ENCODE results near the gene BAG1.

BAG1 gene

DNA sequence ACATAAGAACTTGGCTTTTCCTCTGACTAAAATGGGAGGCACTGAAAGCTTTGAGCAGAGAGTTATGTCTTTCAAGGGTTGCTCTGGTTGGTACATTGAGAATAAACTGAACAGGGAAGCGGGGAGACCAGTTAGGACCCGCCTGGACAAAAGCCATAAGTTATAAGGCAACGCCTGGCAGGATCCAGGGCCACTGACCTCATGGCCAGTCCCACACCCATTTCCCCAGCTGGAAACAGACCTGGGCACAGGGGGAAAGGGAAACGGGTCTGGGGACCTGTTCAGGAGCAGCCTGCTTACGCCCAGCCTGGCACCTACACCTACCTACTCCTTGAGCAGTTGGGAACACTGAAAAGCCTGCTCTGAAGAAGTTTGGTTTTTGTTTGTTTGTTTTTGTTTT, 23.2 kb downstream of the BAG1 start:
- no peak for DNase-seq

DNA sequence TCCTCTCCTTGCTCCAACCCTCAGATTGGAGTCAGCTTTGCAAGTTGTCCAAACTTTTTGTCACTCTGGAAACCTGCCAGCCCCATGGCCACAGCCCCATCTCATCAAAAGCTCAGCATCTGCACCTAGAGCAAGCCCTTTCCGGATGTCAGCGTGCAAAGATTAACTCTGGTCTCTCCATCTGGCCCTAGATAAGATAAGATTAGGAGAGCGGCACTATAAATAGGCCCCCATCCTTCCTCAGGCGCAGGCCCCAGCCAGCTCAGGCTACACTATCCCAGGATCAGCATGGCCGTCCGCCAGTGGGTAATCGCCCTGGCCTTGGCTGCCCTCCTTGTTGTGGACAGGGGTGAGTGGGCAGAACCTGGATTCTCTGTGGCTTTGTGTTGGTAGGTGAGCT, 24.6 kb downstream of the BAG1 start, which contains the start of gene SPINK4:
Gene SPINK4, plus strand, starts transcription at position 247 of the 400 bp plus-strand sequence. Its CDS starts 42 bp downstream, at position 289.
- no peak for DNase-seq

DNA sequence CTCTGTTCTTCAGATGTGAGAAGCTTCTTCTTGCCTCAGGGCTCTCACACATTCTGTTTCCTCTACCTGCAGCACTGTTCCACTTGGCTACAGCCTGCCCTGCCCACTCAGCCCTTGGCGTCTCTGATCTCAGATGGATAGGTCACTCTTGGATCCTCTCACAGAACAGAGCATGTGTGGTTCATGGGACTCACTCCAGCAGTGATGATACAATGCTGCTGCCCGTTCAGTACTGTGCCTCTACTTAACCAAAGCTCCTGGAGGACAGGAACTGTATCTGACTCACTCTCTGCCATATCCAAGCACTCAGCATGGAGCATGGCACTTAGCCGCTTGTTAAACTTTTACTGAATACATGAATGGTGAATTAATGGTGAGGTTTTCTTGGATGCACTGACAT, 27.9 kb downstream of the BAG1 start:
- DNase-seq = no peak

DNA sequence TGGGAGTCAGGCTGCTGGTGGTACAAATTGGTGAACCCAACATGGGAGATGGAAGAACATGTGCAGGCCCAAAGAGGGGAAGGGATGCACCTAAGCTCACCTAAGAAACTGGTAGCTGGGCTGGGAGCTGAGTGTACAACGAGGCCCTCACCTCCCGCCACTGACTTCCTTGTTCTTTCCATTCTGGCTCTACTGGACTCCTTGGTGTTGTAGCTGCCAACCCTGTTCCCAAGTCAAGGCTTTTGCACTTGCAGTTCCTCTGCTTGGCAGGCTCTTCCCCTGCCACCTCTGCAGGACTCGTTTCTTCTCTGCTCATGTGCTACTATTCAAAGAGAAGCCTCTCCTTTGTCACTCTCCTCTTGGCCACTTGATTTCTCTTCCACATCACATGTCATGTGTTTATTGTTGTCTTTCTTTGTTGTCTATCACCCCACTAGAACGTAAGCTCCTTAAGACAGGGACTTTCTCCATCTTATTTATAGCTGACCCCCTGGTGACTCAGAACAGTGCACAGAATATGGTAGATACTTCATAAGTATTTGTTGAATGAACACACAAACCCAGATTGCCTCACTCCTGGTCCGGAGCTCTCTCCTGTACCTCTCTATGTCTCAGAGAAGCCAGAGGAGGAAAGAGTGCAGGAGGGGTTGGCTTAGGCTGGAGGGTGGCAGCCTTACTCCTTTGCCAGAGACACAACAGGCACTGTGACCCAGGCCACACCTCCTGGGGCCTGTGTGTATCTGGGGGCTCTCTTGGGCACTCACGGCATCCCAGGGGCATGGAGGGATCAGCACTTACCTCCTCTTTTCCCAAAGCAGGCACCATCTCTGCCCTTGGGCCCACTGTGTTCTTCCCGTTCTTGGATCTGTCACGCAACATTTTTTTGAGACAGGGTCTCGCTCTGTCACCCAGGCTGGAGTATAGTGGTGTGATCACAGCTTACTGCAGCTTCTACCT, 29.7 kb downstream of the BAG1 start:
- DNase-seq = no peak

DNA sequence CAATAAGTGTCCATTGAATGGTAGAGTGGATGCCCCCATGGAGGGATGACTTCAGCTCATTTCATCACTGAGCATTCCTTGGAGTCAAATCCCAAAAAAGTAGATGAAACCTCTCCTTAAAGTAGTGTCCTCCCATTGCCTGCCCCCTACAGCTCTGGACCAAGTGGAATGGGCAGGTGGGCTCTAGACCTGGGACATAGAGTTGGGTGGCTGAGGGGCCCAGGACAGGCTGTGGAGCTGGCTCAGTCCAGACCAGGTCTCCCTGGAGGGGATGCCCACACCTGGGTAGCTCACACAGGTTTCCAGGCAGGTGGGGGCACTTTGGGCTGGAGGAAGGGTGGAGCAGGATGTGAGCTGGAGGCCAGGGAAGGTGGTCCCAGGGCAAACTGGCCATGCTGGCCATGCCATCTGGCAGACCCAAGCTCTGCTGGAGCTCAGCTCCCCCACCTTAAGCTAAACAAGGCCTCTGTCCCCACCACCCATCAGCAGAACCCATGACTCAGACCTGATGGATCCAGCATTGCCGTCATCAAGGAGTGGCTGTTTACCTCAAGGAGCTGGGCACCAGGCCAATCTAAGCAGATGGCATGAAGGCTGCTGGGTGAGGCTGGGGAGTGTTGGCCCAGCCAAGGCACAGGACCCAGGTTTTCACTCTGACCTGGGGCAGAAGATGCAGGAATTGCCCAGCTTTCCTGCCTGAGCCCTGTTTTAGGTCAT, 30.7 kb downstream of the BAG1 start:
- no peak for DNase-seq

DNA sequence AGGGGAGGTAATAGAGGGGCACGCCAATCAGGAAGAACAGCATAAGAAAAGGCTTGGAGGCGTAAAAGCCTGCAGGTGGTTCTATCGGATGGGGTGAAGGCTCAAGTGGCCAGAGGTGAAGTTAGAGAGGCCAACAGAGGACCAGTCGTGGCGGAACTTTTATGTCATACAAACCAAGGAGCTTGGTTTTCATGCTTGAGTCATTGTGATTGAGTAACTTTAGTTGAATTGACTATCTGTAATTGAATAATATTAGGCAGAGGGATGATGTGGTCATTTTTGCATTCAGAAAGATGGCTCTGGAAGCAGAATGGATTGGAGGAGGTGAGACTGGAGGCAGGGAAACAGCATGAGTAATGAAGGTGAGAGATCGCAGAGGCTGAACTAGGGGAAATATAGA, 31.7 kb downstream of the BAG1 start:
- no peak for DNase-seq

DNA sequence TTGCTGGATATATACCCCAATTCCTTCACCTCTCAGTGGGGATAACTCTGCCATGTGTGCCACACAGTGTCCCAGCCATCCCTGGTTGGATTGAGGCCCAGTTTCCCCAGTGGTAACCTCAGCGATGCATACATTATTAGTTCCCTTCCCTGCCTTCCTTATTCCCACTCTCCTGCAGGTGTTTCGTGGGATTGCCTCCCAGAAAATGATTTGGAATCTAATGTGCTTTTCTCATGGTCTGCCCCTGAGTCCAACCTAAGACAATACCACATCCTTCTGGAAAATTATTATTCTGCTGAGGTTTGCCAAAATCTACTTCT, 32.9 kb downstream of the BAG1 start:
- no peak for DNase-seq

DNA sequence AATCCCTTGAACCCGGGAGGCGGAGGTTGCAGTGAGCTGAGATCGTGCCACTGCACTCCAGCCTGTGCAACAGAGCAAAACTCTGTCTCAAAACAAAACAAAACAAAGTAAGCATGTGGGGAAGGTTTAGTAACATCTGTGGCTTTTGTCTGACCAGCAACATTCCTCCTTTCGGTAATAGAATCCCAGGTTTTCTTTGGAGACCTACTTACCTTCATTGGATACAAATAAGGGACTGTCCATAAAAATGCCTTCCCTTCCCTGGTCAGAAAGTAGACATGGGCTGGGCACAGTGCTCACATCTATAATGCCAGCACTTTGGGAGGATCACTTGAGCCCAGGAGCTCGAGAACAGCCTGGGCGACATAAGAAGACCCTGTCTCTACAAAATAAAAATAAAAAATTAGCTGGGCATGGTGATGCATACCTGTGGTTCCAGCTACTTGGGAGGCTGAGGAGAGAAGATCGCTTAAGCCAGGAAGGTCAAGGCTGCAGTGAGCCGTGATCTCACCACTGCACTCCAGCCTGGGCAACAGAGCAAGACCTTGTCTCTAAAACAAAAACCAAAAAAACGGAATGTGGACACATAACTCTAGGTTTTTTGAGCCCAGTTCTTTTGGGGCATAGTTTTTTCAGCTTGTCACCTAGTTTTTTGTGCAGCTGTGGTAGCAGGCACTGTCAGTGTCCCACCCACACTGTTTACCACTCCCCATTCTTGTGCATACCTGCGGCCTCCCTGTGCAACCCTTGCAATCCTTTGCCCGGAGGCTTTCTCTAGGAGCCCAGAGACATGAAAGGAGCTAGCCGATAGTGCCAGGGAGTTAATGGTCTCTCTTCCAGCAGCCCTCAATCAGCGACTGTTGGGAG, 33.5 kb downstream of the BAG1 start:
- no peak for DNase-seq

DNA sequence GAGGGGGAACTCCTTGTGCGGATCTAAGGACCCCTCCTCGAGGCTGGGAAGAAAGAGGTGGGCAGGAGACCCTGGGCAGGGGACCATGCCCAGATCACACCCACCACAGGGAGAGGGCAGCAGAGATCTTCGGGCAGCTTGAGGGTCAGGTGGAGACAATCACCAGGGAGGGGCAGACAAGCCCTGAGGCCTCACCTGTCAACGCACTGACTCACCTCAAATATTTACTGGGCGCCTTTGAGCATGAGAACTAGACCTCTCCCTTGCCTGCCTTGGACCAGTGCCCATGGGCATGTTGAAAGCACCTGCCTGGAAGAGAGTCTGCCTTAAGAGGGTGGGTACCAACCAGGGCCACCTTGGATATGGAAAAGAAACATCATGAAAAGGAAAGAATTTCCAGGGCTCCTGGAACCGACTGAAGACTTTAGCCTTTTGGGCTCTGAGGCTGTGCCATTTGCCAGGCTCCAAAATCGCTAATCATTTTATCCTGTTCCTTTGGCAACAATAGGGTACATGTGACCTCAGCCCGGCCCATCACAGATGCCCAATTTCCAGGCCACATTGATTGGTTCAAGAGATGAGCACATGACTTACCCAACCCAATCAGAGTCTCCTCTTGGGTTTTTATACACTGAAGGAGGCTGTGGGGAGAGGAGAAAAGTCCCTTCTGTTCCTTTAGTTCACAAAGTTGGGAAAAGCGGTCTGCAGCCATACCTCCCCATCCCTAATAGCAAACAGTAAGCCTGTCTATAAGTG, 35.0 kb downstream of the BAG1 start:
- DNase-seq = no peak

DNA sequence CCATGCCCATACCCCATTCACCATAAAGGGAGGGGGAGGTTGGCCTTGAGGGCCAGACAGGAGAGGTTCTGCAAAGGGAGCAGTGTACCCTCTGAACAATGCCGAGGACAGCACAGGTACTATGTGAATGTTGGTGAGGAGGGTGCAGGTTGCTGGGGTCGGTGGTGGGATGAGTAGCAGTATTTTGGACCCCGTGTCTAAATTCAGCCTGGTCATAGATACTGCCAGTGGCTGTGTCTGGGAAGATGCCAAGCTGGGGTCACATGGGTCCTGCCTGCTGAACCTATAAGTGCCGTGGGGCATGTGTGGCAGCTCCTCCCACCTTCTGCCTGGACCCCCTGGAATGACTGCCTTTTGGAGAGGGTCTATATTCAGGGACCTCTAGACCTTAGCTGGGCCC, 35.9 kb downstream of the BAG1 start:
- no peak for DNase-seq

DNA sequence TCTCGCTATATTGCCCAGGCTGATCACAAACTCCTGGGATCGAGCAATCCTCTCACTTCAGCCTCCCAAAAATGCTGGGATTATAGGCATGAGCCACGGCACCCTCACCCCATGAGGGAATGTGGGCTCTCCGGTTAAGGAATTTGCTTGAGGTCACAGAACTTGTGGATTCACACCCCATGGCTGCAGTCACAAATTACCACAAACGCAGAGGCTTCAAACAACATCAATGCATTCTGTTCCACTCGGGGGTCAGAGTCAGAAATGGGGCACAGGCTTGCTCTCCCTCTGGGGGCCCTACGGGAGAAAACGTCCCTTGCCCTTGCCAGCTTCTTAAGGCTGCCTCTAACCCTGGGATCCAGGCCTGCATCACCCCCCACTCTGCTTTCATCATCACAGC, 36.8 kb downstream of the BAG1 start:
- DNase-seq = no peak

DNA sequence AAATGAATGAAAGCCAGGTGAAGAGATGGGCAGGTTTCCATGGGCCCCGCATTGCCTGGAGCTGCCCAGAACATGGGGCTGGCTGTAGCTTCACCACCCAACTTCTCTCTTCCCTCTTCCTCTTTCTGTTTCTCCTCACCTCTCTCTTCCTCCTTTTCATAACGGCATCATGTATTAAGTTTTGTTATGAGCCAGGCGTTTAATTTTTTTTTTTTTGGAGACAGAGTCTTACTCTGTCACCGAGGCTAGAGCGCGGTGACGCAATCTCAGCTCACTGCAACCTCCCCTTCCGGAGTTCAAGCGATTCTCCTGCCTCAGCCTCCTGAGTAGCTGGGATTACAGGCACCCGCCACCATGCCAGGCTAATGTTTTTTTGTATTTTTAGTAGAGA, 37.5 kb downstream of the BAG1 start:
- DNase-seq = no peak

DNA sequence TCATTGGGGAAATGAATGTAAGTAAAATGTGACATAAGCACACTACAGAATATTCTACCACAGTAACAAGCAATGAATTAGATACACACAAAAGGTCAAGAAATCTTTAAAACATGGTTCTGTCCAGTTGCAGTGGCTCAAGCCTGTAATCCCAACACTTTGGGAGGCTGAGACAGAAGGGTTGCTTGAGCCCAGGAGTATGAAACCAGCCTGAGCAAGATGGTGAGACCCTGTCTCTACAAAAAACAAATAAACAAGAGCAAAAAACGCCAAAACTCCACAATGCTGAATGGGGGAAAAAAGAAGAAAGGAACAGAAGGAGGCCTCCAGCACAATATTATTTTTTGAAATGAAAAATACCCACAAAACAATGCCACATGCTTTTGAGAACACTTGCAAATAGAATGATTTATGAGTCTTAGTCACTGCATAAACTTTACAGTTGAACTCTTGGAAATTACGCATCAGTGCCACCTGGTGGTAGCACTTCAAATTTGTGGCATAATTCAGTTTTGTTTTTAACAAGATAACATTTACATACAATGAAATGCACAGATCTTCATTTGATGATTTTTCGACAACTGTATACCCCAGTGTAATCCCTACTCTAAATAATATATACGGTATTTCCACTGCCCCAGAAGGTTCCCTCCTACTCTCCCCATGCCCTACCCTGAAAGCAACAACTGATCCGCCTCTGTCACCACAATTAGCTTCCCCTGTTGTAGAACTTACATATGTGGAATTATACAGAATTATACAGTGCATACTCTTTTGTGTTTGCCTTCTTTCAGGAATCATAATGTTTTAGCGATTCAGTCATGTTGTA, 39.0 kb downstream of the BAG1 start:
- peak; percentile 69 for DNase-seq

DNA sequence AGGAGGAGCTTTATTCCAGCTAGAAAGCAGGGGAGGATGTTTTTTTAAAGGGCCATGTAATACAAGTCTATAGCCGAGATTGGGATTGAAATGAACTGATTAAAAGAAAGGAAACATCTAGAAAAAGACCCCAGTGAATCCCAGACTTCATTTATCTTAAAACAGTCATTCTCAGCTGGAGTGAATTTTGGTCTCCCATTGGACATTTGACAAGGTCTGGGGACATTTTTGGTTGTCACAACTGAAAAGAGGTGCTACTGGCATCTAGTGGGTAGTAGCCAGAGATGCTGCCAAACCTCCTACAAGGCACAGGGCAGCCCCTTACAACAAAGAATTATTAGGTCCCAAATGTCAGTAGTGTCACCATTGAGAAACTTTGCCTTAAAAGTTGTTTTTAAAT, 40.8 kb downstream of the BAG1 start:
- DNase-seq = no peak

DNA sequence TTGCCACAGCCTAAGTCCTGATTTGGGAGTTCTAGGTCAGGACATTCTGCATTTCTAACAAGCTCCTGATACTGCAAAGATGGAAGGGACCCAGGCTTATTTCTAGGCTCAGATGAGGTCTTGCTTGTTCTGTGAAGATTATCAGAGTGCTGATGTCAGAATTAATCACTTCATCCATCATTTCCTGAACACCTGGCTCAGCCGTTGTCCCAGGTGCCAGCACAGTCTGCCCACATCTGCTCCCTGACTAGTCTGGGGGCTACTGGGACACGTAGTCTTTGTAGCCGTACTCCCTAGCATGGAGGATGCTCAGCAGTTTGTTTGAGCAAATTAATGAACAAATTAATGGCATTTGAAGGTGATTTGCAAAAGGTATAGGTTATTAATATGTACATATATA, 42.5 kb downstream of the BAG1 start:
- DNase-seq = no peak

DNA sequence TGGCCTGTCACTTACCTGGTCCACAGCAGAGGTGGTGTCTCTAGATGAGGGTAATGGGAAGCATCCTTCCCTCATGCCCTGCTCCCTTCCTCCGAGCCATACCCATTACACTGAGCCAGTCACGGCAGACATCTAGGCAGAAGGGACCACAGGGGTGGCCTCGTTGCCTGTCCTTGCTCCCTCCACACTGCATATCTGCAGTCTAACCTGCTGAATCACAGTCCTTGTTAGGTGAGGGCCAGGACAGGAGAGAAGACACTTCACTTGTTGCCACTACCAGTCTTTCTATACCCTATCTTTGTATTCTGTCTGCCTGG, 43.0 kb downstream of the BAG1 start:
- no peak for DNase-seq

DNA sequence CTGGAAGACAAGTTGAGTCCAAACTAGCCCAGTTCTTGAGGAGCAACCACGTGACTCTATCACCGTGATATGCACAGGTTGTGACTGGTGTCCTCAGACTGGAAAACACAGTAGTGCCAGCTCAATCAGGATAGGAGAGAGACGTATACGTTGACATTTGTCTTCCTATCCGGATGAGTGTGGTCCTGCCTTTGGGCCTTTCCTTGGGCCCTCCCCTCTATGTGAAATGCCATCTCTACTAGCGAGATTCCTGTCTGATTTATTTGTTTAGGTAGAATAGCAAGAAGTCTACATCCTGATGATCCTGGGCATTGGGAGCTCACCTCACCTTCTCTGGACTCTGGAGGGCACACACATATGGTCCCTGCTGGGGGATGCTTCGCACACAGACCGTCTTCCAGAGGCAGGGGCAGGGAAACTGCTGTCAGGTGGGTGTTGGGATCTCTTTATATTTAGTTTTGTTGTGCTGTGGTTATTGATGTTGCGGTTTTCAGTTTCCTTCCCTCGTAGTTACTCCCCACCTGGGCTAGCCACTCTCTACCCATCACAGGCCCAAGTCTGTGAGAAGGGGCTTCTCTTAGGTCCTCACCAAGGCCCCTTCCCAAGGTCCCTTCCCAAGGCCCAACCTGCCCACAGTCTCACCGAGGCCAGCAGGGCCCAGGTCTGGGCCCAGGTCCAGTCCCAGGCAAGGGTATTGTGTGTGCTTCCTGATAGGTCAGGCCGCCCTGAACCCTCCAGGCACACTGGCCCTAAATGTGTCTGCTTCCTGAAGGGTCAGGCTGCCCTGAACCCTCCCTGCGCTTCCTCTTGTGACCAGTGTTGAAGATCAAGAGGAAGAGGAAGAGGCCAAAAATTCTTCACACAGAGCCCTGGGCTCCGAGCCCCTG, 43.6 kb downstream of the BAG1 start:
- no peak for DNase-seq

DNA sequence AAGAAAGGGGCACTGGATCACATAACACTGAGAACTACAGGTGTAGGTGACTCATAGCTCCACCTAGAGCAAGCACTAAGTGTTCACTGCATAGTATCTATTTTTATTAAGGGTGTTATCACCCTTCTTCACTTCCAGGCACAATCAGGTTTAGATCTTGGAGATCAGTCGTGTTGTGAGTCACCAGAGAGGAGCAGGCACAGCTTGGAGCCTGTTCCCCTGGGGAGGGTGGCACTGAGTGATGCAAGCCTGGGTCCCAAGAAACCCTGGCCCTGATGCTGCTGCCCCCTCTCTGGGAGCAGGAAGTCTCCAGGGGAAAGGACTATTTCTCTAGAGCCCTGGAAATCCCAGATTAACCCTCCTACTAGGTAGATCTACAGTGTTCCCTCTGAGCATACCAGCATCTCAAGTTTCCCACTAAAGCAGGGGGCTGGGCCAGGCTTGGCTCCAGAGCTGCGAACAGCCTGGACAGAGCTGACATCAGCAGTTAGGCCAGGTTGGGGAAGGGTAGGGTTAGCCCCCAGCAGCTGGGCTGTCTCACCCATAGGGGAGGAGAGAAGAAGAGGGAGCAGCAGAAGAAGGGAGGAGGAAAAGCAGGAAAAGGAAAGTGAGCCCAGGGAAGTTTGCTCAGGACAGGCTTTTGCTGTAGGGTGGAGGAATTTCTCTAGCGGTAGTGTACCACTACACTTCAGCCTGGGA, 52.7 kb downstream of the BAG1 start:
- no peak for DNase-seq

DNA sequence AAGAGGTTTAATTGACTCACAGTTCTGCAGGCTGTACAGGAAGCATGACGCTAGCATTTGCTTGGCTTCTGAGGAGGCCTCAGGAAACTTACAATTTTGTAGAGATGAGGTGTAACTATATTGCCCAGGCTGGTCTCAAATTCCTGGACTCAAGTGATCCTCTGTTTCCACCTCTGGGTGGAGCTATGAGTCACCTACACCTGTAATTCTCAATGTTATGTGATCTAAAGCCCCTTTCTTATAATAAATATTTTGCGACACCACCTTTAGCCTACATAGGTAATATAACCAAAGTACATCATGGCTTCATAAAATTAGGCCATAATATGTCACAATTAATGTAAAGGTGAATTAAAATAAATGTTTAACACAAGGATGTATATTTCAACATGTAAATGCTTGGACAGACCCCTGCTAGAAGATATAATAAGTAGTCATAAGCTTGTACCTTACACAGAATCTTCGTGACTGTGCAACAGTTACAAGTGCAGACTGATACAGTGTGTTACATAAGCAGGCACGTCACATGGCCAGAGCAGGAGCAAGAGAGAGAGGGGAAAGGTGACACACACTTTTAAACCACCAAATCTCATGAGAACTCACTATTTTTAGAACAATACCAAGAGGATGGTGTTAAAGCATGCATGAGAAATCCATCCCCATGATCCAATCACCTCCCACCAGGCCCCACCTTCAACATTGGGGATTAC, 54.3 kb downstream of the BAG1 start:
- DNase-seq = no peak

DNA sequence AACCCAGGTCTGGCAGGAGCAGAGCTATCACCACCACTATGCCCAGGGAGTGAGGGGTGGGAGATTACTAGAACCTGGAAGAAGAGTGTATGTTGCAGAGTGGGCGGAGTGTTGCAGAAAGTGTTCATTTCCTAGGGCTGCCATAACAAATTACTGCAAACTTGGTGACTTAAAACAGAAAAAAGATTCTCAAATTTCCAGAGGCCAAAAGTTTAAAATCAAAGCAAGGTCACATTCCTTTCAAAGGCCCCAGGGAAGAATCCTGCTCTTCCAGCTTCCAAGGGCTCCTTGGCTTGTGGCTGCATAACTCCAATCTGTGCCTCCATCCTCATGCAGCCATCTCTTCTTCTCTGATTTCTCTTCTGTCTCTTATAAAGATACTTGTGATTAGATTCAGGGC, 55.1 kb downstream of the BAG1 start:
- DNase-seq = no peak

Data from activated naive CD4-positive, alpha-beta T cell treated with anti-CD3 and anti-CD28 coated beads, Interleukin-2, amount 50 U/mL, for 16 hours (primary cell).